HFFc6 (cell line): ENCODE results near the gene MED13L. TPM values are rescaled to one million over a fixed set of nuclear protein-coding genes. Genes with fewer than 3 reads are reported as not detected.

Source experiments
- DNase-seq: peaks from one replicate; pipeline ENCODE4 v3.0.0-alpha.2; 2018
- H3K27ac Mint-ChIP-seq: 2 replicates; pipeline ENCODE4 v1.8.0; 2020; ENCODE audit warnings: mild to moderate bottlenecking, mixed read lengths
- H3K27me3 Mint-ChIP-seq: 2 replicates; pipeline ENCODE4 v1.8.0; 2021; ENCODE audit warnings: mild to moderate bottlenecking, moderate library complexity, mixed read lengths; ENCODE audit not compliant: insufficient read depth
- H3K36me3 Mint-ChIP-seq: 2 replicates; pipeline ENCODE4 v1.8.0; 2021; ENCODE audit warnings: low read depth, mixed read lengths
- H3K4me1 Mint-ChIP-seq: 2 replicates; pipeline ENCODE4 v1.8.0; 2020; ENCODE audit warnings: low read depth, mixed read lengths
- H3K4me3 Mint-ChIP-seq: 2 replicates; pipeline ENCODE4 v1.8.0; 2020; ENCODE audit warnings: mild to moderate bottlenecking, moderate library complexity, mixed read lengths
- H3K9me3 Mint-ChIP-seq: 2 replicates; pipeline ENCODE4 v1.8.0; 2020; ENCODE audit warnings: mild to moderate bottlenecking, mixed read lengths
- total RNA-seq, 6 experiments: library from RNA; stranded (reverse); fragmentation: NEBNext Ultra II Directional; extraction: Animal tissue kit (Norgen Biotek cat#: 25700); gene quantifications; 2 replicates in 1 of 6; 3 replicates in 5 of 6; pipeline ENCODE4 v1.2.3, GENCODE V29; 2021
- TF ChIP-seq, protein P1 (sequence below): fragments of 200-600 bp; sonication (generic); IDR thresholded peaks from 2 replicates; pipeline ENCODE4 v1.5.0; 2021; ENCODE audit warnings: antibody characterized with exemption, mild to moderate bottlenecking

Gene MED13L
- total RNA-seq, 6 experiments from 2014 or later, result 74.5 to 84.2 (median 77.7) TPM

DNA sequence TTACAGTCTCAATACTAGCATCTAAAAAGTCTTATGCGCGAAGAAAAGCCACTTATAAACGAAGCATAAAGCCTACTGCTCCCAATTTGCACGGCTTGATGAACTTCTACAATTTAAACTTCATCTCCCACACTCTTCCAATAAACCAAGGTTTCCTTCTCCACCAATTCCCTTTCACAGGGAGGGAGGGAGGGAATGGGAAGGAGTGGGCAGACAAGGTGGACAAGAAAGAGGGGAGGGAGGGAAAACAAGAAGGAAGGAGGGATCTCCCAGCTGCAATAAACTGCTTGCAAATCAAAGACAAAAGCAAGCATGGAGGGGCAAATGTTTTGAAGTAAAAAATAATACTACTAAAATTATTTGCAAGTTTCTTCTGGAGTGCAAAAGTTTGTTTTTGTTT lies 64.5 kb downstream of the MED13L start:
- Mint-ChIP-seq H3K36me3 (no peaks in the 10 kb centered on the region), H3K9me3 (no peaks in the 10 kb centered on the region), H3K27ac (no peak overlapping the region), H3K4me1 (peaks cover 61% of the 10 kb centered on the region), H3K4me3 (no peak overlapping the region), H3K27me3 (no peaks in the 10 kb centered on the region)
- TF ChIP-seq, protein P1, sequence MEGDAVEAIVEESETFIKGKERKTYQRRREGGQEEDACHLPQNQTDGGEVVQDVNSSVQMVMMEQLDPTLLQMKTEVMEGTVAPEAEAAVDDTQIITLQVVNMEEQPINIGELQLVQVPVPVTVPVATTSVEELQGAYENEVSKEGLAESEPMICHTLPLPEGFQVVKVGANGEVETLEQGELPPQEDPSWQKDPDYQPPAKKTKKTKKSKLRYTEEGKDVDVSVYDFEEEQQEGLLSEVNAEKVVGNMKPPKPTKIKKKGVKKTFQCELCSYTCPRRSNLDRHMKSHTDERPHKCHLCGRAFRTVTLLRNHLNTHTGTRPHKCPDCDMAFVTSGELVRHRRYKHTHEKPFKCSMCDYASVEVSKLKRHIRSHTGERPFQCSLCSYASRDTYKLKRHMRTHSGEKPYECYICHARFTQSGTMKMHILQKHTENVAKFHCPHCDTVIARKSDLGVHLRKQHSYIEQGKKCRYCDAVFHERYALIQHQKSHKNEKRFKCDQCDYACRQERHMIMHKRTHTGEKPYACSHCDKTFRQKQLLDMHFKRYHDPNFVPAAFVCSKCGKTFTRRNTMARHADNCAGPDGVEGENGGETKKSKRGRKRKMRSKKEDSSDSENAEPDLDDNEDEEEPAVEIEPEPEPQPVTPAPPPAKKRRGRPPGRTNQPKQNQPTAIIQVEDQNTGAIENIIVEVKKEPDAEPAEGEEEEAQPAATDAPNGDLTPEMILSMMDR, result no peak
- DNase-seq, result no peak

GRCh38 chr12:116210762-116211161 lies 66.7 kb downstream of the MED13L start:
- Mint-ChIP-seq H3K9me3 (no peaks in the 10 kb centered on the region), H3K4me1 (peaks cover 65% of the 10 kb centered on the region), H3K36me3 (no peaks in the 10 kb centered on the region), H3K27ac (no peak overlapping the region), H3K4me3 (no peak overlapping the region), H3K27me3 (no peaks in the 10 kb centered on the region)
- TF ChIP-seq, protein P1, result no peak
- DNase-seq, result no peak

- peaks cover 63% of the 10 kb centered on the region for H3K4me1 Mint-ChIP-seq
- no peaks in the 10 kb centered on the region for H3K27me3 Mint-ChIP-seq
Measured at GRCh38 chr12:116210131-116210530, 67.4 kb downstream of the MED13L start.

GRCh38 chr12:116209503-116209902 lies 68.0 kb downstream of the MED13L start:
- no peak overlapping the region for H3K27ac Mint-ChIP-seq
- peaks cover 63% of the 10 kb centered on the region for H3K4me1 Mint-ChIP-seq
- H3K9me3 Mint-ChIP-seq, result no peaks in the 10 kb centered on the region
- TF ChIP-seq, protein P1, result no peak
- H3K36me3 Mint-ChIP-seq, result no peaks in the 10 kb centered on the region
- H3K4me3 Mint-ChIP-seq, result no peak overlapping the region
- no peaks in the 10 kb centered on the region for H3K27me3 Mint-ChIP-seq
- DNase-seq, result no peak

More at GRCh38 chr12:116210131-116210530, 67.4 kb downstream of the MED13L start:
- TF ChIP-seq, protein P1, result no peak
- Mint-ChIP-seq H3K9me3 (no peaks in the 10 kb centered on the region), H3K27ac (peak overlapping the region; percentile 3; the same call in 1 of the 2 replicates), H3K36me3 (no peaks in the 10 kb centered on the region), H3K4me3 (peak overlapping the region; percentile 27; the same call in 1 of the 2 replicates)
- peak; percentile 20 for DNase-seq

- peaks cover 68% of the 10 kb centered on the region for H3K4me1 Mint-ChIP-seq
- no peak for DNase-seq
- TF ChIP-seq, protein P1, result no peak
- no peak overlapping the region for H3K4me3 Mint-ChIP-seq
- H3K27ac Mint-ChIP-seq, result no peak overlapping the region
- no peaks in the 10 kb centered on the region for H3K27me3 Mint-ChIP-seq
- no peaks in the 10 kb centered on the region for H3K36me3 Mint-ChIP-seq
- H3K9me3 Mint-ChIP-seq, result no peaks in the 10 kb centered on the region
Measured at GRCh38 chr12:116207274-116207673, 70.2 kb downstream of the MED13L start.

- no peak for DNase-seq
- no peaks in the 10 kb centered on the region for H3K27me3 Mint-ChIP-seq
- TF ChIP-seq, protein P1, result no peak
- H3K4me3 Mint-ChIP-seq, result no peak overlapping the region
- H3K9me3 Mint-ChIP-seq, result no peaks in the 10 kb centered on the region
- no peak overlapping the region for H3K27ac Mint-ChIP-seq
- H3K4me1 Mint-ChIP-seq, result peaks cover 72% of the 10 kb centered on the region
- no peaks in the 10 kb centered on the region for H3K36me3 Mint-ChIP-seq
Measured at GRCh38 chr12:116206828-116207227, 70.7 kb downstream of the MED13L start.
